Stimulated activated CD4-positive, alpha-beta T cell treated with anti-CD3 and anti-CD28 coated beads, Interleukin-15, amount 100 ng/mL, for 1 hour (primary cell): ENCODE data around the gene TSPAN9.

Experiments
- DNase-seq, 2 donors: peaks; one replicate each; pipeline ENCODE4 v3.0.0-alpha.2; 2020; ENCODE audit warnings: low read depth in 1 of 2, low spot score in 1 of 2

The TSPAN9 gene

GRCh38 chr12:3265406-3265805, 188.2 kb downstream of the TSPAN9 start:
- no peak for DNase-seq

DNA sequence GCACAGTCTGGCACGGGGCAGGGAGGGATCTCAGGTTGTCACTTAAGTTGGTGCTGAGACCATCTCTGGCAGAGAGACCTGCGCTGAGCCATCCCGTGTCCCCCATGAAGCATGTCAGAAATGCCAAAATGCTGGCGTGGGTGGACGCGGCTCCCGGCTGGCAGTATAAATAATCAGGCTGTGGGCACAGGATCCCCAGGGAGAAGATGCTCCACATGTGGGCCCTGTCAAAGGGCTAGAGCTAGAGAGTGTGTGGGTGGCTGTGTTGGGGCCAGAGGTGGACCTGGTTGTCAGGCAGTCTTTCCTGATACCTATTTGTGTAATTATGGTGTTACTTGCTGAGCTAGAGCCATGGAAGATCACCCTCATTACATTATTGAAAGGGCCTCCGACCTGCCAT, 189.5 kb downstream of the TSPAN9 start:
- DNase-seq = no peak

- DNase-seq = no peak
These were observed 190.5 kb downstream of the TSPAN9 start for GRCh38 chr12:3267690-3268089.

GRCh38 chr12:3269594-3269993, 192.4 kb downstream of the TSPAN9 start:
- DNase-seq = no peak

DNA sequence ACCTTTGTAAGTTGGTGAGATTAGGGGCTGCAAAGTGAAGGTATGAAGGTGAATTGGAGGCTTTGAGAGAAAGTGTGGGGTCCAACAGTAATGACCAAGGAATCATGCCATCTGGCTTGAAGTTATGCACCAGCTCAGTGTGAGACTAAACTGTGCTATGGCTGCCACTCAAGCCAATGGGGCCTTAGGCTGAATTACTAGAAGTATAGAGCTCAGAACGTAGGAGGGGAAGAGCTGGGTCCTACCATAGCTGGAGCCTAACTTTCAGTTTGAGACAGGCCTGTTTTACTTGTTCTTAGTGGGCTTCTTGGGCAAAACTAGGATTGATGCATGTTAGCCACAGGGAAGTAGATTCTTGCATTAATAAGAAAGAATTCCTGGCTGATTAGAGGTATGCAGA, 194.0 kb downstream of the TSPAN9 start:
- no peak for DNase-seq

- no peak for DNase-seq
These were observed 194.5 kb downstream of the TSPAN9 start for GRCh38 chr12:3271639-3272038.

- no peak for DNase-seq
These were observed 195.8 kb downstream of the TSPAN9 start for GRCh38 chr12:3272958-3273357.

DNA sequence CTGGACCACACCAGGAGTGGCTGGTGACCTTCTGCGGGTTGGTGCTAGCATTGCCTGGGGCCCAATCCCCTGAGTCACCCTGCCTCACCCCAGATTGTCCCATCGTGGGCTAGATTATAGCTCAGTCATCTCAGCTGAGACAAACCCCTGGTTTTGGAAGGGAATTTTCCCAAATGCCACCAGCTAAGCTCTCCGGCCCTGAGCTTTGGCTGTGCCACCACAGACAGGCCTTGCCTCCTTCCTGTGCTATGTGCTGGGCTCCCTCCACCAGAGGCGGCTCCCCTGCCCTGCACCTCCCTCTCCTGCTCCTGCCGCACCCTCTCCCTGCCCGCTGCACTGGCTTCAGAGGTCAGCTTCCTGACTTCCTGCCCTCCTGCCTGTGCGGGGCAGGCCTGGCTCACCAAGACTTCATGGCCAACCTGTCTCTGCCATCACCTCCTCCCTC, 196.3 kb downstream of the TSPAN9 start:
- DNase-seq = no peak

- DNase-seq = no peak
These were observed 197.5 kb downstream of the TSPAN9 start for GRCh38 chr12:3274664-3275063.

DNA sequence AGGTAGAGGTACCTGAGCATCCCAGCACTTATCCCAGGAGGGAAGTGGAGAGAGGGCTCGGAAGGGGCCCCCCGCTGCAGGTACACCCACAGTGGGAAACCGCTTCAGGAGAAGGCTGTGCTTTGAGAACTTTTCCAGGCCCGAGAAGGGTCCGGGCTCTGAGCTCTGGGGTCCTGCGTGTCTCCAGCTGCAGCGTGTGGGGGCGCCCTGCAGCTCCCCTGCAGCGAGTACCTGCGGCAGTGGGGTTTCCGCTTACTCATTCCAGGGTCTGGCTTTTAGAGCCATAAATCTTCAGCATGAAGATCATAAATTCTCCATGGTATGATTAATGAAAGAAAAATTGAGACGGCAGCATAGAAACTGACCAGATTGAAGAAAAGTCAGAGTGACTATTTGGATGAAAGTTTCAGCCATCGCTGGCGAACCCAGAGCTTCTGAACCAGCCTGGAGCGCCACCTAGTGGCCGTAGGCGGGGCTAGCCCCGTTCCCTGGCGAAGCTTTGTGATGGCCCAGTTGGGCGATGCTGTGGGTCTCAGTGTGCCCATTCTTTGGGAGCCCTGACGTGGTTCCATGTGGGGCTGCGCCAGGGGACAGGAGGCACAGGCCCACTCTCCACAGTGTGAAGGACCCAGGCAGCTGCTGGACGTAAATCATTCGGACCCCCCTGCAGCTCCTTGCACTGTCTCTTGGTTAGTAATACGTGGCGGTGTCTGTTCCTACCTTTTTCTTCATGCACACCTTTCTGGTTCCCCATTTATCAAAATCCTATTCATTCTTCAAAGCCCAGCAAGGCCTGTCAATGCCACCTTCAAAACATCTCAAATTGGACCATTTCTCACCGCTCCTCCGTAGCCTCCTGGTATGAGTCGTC, 198.2 kb downstream of the TSPAN9 start:
- peak; percentile 46 to 55 for DNase-seq

- no peak for DNase-seq
These were observed 199.0 kb downstream of the TSPAN9 start for GRCh38 chr12:3276226-3276625.

- no peak for DNase-seq
These were observed 200.2 kb downstream of the TSPAN9 start for GRCh38 chr12:3277306-3277943.

GRCh38 chr12:3278681-3279414, 201.7 kb downstream of the TSPAN9 start:
- no peak for DNase-seq

DNA sequence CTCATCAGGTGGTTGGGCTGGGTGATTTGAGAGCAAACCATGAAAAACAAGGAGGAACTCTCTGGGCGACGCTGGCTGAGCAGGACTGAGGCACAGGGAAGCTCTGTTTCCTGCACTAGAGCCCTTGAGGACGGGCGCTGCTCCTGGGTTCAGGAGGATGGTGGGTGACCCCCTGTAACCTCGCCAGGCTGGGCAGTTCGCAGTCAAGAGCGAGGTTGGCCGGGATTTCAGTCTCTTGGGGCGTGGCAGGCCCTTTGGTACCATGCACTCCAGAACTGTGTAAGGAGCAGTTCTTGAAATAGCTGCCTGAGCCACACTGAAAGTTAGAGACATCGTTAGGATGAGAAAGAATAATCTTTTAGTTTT, 202.2 kb downstream of the TSPAN9 start:
- no peak for DNase-seq

- DNase-seq = no peak
These were observed 202.7 kb downstream of the TSPAN9 start for GRCh38 chr12:3279832-3280231.

DNA sequence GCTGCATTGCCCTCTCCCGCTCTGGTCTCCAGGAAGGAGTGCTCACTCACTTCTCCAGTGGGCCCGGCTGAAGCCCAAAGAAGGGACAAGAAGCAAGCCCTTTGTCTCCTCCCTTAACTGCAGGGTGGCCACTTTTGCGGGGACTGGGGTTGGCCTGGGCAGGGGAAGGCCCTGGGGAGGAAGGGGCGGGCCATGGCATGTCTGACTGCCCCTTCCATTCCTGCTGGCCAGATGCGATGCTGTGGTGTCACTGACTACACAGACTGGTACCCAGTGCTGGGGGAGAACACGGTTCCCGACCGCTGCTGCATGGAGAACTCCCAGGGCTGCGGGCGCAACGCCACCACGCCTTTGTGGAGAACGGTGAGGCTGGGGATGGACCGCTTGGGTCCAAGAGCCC, 203.8 kb downstream of the TSPAN9 start:
- DNase-seq = no peak

DNA sequence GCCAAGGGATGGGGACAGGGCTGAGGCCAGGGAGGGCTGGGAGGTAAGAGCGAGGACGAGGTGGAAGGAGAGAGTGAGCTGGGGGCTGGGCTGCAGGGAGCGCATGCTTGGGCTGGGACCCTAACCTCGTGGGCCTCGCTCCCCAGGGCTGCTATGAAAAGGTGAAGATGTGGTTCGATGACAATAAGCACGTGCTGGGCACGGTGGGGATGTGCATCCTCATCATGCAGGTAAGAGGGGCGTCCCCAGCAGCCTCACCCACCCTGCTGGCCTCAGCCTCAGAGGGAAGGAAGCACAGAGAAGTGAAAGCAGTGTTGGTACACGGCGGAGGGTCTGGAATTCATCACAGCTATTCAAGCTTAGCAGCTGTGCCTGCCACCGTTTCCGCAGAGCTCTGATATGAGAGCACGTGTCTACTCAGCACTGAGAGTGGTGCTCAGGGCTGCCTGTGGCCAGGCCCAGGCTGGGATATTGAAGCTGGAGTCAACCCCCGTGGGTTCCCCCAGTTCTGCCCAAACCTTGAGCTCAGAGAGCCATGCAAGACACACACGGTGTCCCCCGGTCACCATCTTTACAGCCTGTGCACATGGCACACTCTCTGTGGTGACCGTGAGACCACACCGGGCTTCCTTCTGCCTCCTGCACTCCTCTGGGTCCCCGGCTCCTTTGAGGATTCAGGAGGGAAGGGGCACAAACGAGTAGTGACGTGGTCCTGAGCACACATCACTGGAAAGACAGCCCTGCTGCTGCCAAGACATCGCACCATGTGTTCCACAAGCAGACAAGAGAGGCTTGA, 204.6 kb downstream of the TSPAN9 start:
- no peak for DNase-seq

DNA sequence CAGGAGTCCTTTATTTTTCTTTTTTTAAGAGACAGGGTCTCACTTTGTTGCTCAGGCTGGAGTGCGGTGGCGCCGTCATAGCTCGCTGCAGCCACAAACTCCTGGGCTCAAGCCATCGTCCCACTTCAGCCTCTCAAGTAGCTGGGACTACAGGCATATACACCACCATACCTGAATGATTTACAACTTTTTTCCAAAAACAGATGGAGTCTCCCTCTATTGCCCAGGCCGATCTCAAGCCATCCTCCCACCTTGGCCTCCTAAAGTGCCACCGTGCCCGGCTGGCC, 205.1 kb downstream of the TSPAN9 start:
- DNase-seq = no peak

- no peak for DNase-seq
These were observed 206.0 kb downstream of the TSPAN9 start for GRCh38 chr12:3283137-3283680.

- no peak for DNase-seq
These were observed 207.2 kb downstream of the TSPAN9 start for GRCh38 chr12:3284405-3284804.

GRCh38 chr12:3285570-3285969, 208.4 kb downstream of the TSPAN9 start:
- DNase-seq = no peak
